Spleen (tissue), 11 donors: Measurements from ENCODE around the gene EML6. TPM values are rescaled to one million over a fixed set of nuclear protein-coding genes. Genes with fewer than 3 reads are reported as not detected.

Experiments
- DNase-seq: peaks from one replicate; pipeline ENCODE4 v3.0.0-alpha.2; 2020
- H3K27ac ChIP-seq, 8 donors: fragments of 200-600 bp; sonication (generic) in 7 of 8; 1 replicate in 4 of 8; 2 replicates in 4 of 8; pipeline versions ENCODE4 v1.5.0 to v1.8.0; 2016 to 2021; ENCODE audit warnings: inconsistent platforms in 4 of 8, mild to moderate bottlenecking in 4 of 8, moderate library complexity in 1 of 8
- H3K27me3 ChIP-seq, 7 donors: fragments of 200-600 bp; sonication (generic) in 6 of 7; replicated peaks in 1 of 7; 1 replicate in 4 of 7; 2 replicates in 3 of 7; pipeline versions ENCODE4 v1.5.0 to v1.8.0; 2016 to 2021; ENCODE audit warnings: inconsistent platforms in 3 of 7, mild to moderate bottlenecking in 1 of 7
- H3K36me3 ChIP-seq, 6 donors: fragments of 200-600 bp; sonication (generic) in 5 of 6; 1 replicate in 4 of 6; 2 replicates in 2 of 6; pipeline versions ENCODE4 v1.5.0 to v1.8.0; 2016 to 2021; ENCODE audit warnings: inconsistent platforms in 2 of 6
- H3K4me1 ChIP-seq, 6 donors: fragments of 200-600 bp; sonication (generic) in 5 of 6; 1 replicate in 3 of 6; 2 replicates in 3 of 6; pipeline versions ENCODE4 v1.5.0 to v1.8.0; 2016 to 2021; ENCODE audit warnings: inconsistent platforms in 3 of 6
- H3K4me3 ChIP-seq, 8 donors: fragments of 200-600 bp; sonication (generic) in 7 of 8; 1 replicate in 4 of 8; 2 replicates in 4 of 8; pipeline versions ENCODE4 v1.5.0 to v1.8.0; 2016 to 2021; ENCODE audit warnings: inconsistent platforms in 4 of 8, mild to moderate bottlenecking in 4 of 8, moderate library complexity in 2 of 8
- H3K9me3 ChIP-seq, 8 donors: fragments of 200-600 bp; sonication (generic) in 7 of 8; 1 replicate in 4 of 8; 2 replicates in 4 of 8; pipeline versions ENCODE4 v1.5.0 to v1.8.0; 2016 to 2021; ENCODE audit warnings: inconsistent platforms in 4 of 8
- POLR2A ChIP-seq, 3 donors: fragments of 450-650 bp; IDR thresholded peaks; one replicate each; pipeline ENCODE4 v1.5.1; 2017; ENCODE audit warnings: antibody characterized with exemption in 3 of 3, mild to moderate bottlenecking in 1 of 3
- POLR2AphosphoS5 ChIP-seq, 3 donors: sonication (generic); formaldehyde crosslinking; IDR thresholded peaks; one replicate each; pipeline ENCODE4 v1.5.1; 2017; ENCODE audit warnings: antibody characterized with exemption in 3 of 3
- WGBS, 5 donors: extraction: QIAGEN DNeasy Blood & Tissue Kit in 3 of 5; methylation state at CpG; one replicate each; pipeline versions ENCODE4 v1.1.5 to v1.1.7; 2013 to 2018; 5-methylcytosine and 5-hydroxymethylcytosine counted together
- intact Hi-C: fragments of 100-400 bp; cut with DNase I; formaldehyde crosslinking; loops from one replicate; pipeline ENCODE4 v1.15.0; 2023; ENCODE audit warnings: low total_unique reads
- polyA plus RNA-seq, 3 donors: library from polyadenylated mRNA; stranded (reverse); fragments of 200-250 nt; gene quantifications; one replicate each; pipeline ENCODE4 v1.2.1, GENCODE V29; 2013
- total RNA-seq, 7 donors: library from RNA; depleted of rRNA in 3 of 7; stranded (reverse); fragments of >200 nt in 3 of 7; fragmentation: NEBNext Ultra II Directional in 4 of 7; extraction: Animal tissue kit (Norgen Biotek cat#: 25700) in 4 of 7; gene quantifications; one replicate each; pipeline versions ENCODE4 v1.1.0 to v1.2.1, GENCODE V29; 2016 to 2021
- TF ChIP-seq, protein P1 (sequence below), 11 experiments: fragments of 200-600 bp in 7 of 11; fragments of 450-650 bp in 4 of 11; sonication (generic) in 4 of 11; IDR thresholded peaks in 8 of 11; conservative IDR thresholded peaks in 3 of 11; 1 replicate in 7 of 11; 2 replicates in 4 of 11; pipeline versions ENCODE4 v1.4.0 to v1.8.0; 2016 to 2021; ENCODE audit warnings: antibody characterized with exemption in 11 of 11, inconsistent platforms in 4 of 11, mild to moderate bottlenecking in 1 of 11
- donor health status: healthy with polysubstance abuse.
- donor health status: DM: no; HTN: no; CAD: no; lungs with moderate emphysema.
- donor health status: DM: no; HTN: no; CAD: no.
- donor health status: Bipolar disorder and iron deficiency.
- donor health status: healthy.
- donor health status: DM: no; HTN: no; CAD: no.
- donor health status: DM: yes; HTN: yes; CAD: no.

Gene EML6
- total and polyA plus RNA-seq, 10 donors: 4.7 to 18.2 (median 7.6) TPM

- DNase-seq: no peak
- no peak overlapping the region for H3K27ac ChIP-seq
- intact Hi-C loops: loop anchor here (5.0 kb wide), 1 partner anchor 104 kb away; no protein-coding TSS in a partner anchor
- peaks cover 0 to 20% (median 13%) of the 10 kb centered on the region in 6 donors for H3K4me1 ChIP-seq
- H3K36me3 ChIP-seq: no peaks in the 10 kb centered on the region
- peaks cover 0 to 33% (median 12%) of the 10 kb centered on the region in 7 donors for H3K27me3 ChIP-seq
- H3K4me3 ChIP-seq: no peak overlapping the region
- WGBS, 5 donors: 78 to 93% (median 88%) methylated on average over 4 of the region's 4 CpGs
- peaks cover 0 to 6% (median 0%) of the 10 kb centered on the region in 8 donors for H3K9me3 ChIP-seq
- TF ChIP-seq POLR2A (IDR thresholded peaks at IDR 0.05) (no peak), POLR2AphosphoS5 (IDR thresholded peaks at IDR 0.05) (no peak)
- TF ChIP-seq, protein P1, sequence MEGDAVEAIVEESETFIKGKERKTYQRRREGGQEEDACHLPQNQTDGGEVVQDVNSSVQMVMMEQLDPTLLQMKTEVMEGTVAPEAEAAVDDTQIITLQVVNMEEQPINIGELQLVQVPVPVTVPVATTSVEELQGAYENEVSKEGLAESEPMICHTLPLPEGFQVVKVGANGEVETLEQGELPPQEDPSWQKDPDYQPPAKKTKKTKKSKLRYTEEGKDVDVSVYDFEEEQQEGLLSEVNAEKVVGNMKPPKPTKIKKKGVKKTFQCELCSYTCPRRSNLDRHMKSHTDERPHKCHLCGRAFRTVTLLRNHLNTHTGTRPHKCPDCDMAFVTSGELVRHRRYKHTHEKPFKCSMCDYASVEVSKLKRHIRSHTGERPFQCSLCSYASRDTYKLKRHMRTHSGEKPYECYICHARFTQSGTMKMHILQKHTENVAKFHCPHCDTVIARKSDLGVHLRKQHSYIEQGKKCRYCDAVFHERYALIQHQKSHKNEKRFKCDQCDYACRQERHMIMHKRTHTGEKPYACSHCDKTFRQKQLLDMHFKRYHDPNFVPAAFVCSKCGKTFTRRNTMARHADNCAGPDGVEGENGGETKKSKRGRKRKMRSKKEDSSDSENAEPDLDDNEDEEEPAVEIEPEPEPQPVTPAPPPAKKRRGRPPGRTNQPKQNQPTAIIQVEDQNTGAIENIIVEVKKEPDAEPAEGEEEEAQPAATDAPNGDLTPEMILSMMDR (IDR thresholded peaks at IDR 0.05 in 8 of 11, conservative IDR thresholded peaks at IDR 0.05 in 3 of 11): no peak
Measured at GRCh38 chr2:54728669-54729120, 5.2 kb downstream of the EML6 start.

- Histone ChIP-seq H3K27me3 (no peaks in the 10 kb centered on the region), H3K4me3 (no peak overlapping the region), H3K36me3 (no peaks in the 10 kb centered on the region), H3K9me3 (peaks cover 0 to 6% (median 0%) of the 10 kb centered on the region in 8 donors), H3K4me1 (no peaks in the 10 kb centered on the region), H3K27ac (no peak overlapping the region)
- whole genome bisulfite sequencing, 5 donors: 28 to 40% (median 30%) methylated on average over 2 of the region's 2 CpGs
- no peak for DNase-seq
- intact Hi-C loops: no loop called here
- no peak for TF ChIP-seq POLR2A (IDR thresholded peaks at IDR 0.05)
- TF ChIP-seq POLR2AphosphoS5 (IDR thresholded peaks at IDR 0.05): no peak
- TF ChIP-seq, protein P1 (IDR thresholded peaks at IDR 0.05 in 8 of 11, conservative IDR thresholded peaks at IDR 0.05 in 3 of 11): no peak
Measured at GRCh38 chr2:54735636-54736035, 12.2 kb downstream of the EML6 start.

DNA sequence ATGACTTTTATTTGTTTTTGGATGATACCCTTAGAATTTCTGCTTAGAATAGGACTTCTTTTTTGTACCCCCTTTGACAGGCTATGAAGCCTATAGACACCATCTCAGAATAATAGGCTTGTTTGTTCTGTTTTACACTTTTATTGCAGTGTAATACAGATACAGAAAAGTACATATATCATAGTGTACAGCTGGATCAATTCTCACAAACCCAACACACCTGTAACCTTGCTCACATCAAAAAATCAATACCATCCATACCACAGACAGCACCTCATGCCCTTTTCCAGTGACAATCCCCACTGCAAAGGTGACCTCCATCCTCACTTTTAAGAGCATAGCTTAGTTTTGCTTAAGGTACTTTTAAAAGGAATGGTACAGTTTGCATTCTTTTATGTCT is 14.8 kb downstream of the EML6 start:
- Histone ChIP-seq H3K4me1 (no peaks in the 10 kb centered on the region), H3K4me3 (no peak overlapping the region), H3K27me3 (no peaks in the 10 kb centered on the region), H3K27ac (no peak overlapping the region), H3K9me3 (no peaks in the 10 kb centered on the region), H3K36me3 (no peaks in the 10 kb centered on the region)
- DNase-seq: no peak
- intact Hi-C loops: no loop called here
- TF ChIP-seq, protein P1 (IDR thresholded peaks at IDR 0.05 in 8 of 11, conservative IDR thresholded peaks at IDR 0.05 in 3 of 11): no peak
- no peak for TF ChIP-seq POLR2AphosphoS5 (IDR thresholded peaks at IDR 0.05)
- TF ChIP-seq POLR2A (IDR thresholded peaks at IDR 0.05): no peak

- intact Hi-C loops: no loop called here
- Histone ChIP-seq H3K36me3 (no peaks in the 10 kb centered on the region), H3K27me3 (no peaks in the 10 kb centered on the region), H3K4me1 (no peaks in the 10 kb centered on the region), H3K9me3 (no peaks in the 10 kb centered on the region), H3K27ac (no peak overlapping the region), H3K4me3 (no peak overlapping the region)
- DNase-seq: no peak
- TF ChIP-seq POLR2AphosphoS5 (IDR thresholded peaks at IDR 0.05) (no peak), POLR2A (IDR thresholded peaks at IDR 0.05) (no peak)
- TF ChIP-seq, protein P1 (IDR thresholded peaks at IDR 0.05 in 8 of 11, conservative IDR thresholded peaks at IDR 0.05 in 3 of 11): no peak
- WGBS, 5 donors: 76 to 95% (median 86%) methylated on average over 2 of the region's 2 CpGs
Measured at GRCh38 chr2:54740333-54740732, 16.9 kb downstream of the EML6 start.
